ENCODE results near the gene CXADR.
"Not testable (repeated sequence)": the region's sequence is repeated elsewhere in the genome, so short reads cannot be mapped to it uniquely, and the experiment has no call there.

The CXADR gene
- total RNA-seq: 0.10 to 2.9 (median 0.39) reads per million in 4 experiments

GRCh38 chr21:17512253-17513213 lies at the start of gene CXADR:
TSS of gene CXADR (plus strand) at chr21:17513043. CDS start at chr21:17513130, 87 bp downstream.
- peak; percentile 62 for DNase-seq

- DNase-seq: no peak
Observed at GRCh38 chr21:17466166-17466565, 46.7 kb upstream of the CXADR start.

GRCh38 chr21:17467392-17467791 lies 45.5 kb upstream of the CXADR start:
- no peak for DNase-seq

- no peak for DNase-seq
Observed at GRCh38 chr21:17467829-17468228, 45.0 kb upstream of the CXADR start.

GRCh38 chr21:17468698-17469097 lies 44.1 kb upstream of the CXADR start:
- no peak for DNase-seq

GRCh38 chr21:17469727-17470126 lies 43.1 kb upstream of the CXADR start:
- no peak for DNase-seq

GRCh38 chr21:17472182-17472581 lies 40.7 kb upstream of the CXADR start:
- no peak for DNase-seq

GRCh38 chr21:17472592-17473271 lies 40.1 kb upstream of the CXADR start:
- no peak for DNase-seq

GRCh38 chr21:17476006-17476405 lies 36.8 kb upstream of the CXADR start:
- no peak for DNase-seq

GRCh38 chr21:17478156-17478555 lies 34.7 kb upstream of the CXADR start:
- not testable (repeated sequence) for DNase-seq

- DNase-seq: no peak
Observed at GRCh38 chr21:17479606-17480005, 33.2 kb upstream of the CXADR start.

- no peak for DNase-seq
Observed at GRCh38 chr21:17482928-17483327, 29.9 kb upstream of the CXADR start.

GRCh38 chr21:17488620-17489019 lies 24.2 kb upstream of the CXADR start:
- DNase-seq: no peak

GRCh38 chr21:17489565-17489964 lies 23.3 kb upstream of the CXADR start:
- not testable (repeated sequence) for DNase-seq

GRCh38 chr21:17491716-17492414 lies 21.0 kb upstream of the CXADR start:
- DNase-seq: no peak

- no peak for DNase-seq
Observed at GRCh38 chr21:17492415-17493168, 20.3 kb upstream of the CXADR start.

GRCh38 chr21:17494051-17494450 lies 18.8 kb upstream of the CXADR start:
- no peak for DNase-seq

- no peak for DNase-seq
Observed at GRCh38 chr21:17495680-17496079, 17.2 kb upstream of the CXADR start.

GRCh38 chr21:17497316-17497715 lies 15.5 kb upstream of the CXADR start:
- no peak for DNase-seq

- DNase-seq: no peak
Observed at GRCh38 chr21:17498586-17498985, 14.3 kb upstream of the CXADR start.

- no peak for DNase-seq
Observed at GRCh38 chr21:17501107-17502006, 11.5 kb upstream of the CXADR start.
